ENCODE data around the gene PPP2R5C. TPM values are rescaled to one million over a fixed set of nuclear protein-coding genes. Genes with fewer than 3 reads are reported as not detected.

The PPP2R5C gene
- total and polyA plus RNA-seq, 2 of the 8 experiments (the other 6 are each of a cell fraction or from before 2014, with no cell fraction given): 49.6 to 95.9 TPM

GRCh38 chr14:101757064-101757838 is 4.3 kb upstream of the PPP2R5C start (continued):
- no peak for TF ChIP-seq EP300 (IDR thresholded peaks at IDR 0.05; ENCODE audit: borderline replicate concordance in 1 of 2, low read depth in 2 of 2, low read length in 2 of 2)
- TF ChIP-seq RFX5 (IDR thresholded peaks at IDR 0.05; ENCODE audit: borderline replicate concordance, low read depth, low read length): no peak
